ENCODE measurements around the gene DYNC2I2. TPM values are rescaled to one million over a fixed set of nuclear protein-coding genes. Genes with fewer than 3 reads are reported as not detected.
"Not testable (repeated sequence)": the region's sequence is repeated elsewhere in the genome, so short reads cannot be mapped to it uniquely, and the experiment has no call there.

DYNC2I2 gene
- total and polyA plus RNA-seq, 4 donors, result 23.0 to 65.3 (median 63.0) TPM

DNA sequence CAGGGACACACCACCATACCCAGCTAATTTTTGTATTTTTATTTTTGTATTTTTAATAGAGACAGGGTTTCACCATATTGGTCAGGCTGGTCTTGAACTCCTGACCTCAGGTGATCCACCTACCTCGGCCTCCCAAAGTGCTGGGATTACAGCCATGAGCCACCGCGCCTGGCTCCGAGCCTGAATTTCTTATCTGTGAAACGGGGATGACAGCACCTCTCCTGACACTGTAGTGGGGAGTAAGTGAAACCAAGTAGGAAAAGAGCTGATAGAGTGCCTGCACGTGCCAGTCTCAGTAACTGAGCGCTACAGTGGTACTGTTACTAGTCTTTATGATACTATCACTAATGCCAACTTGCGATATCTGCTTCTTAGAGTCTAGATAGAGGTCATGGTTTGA lies 71.5 kb downstream of the DYNC2I2 start:
- not testable (repeated sequence) for H3K27ac ChIP-seq (ENCODE audit: low read depth, low read length); H3K9me3 ChIP-seq (ENCODE audit: control insufficient read depth, insufficient read depth, low read length); H3K27me3 ChIP-seq (ENCODE audit: control insufficient read depth, insufficient read depth, low read length); DNase-seq (ENCODE audit: low read depth in 4 of 6, low spot score in 6 of 6); H3K4me3 ChIP-seq (ENCODE audit: low read depth, low read length); H3K4me1 ChIP-seq (ENCODE audit: control insufficient read depth, insufficient read depth, low read length)
- 94% methylated on average over 4 of the region's 8 CpGs for WGBS (ENCODE audit: insufficient coverage)
- H3K36me3 ChIP-seq (ENCODE audit: control insufficient read depth, insufficient read depth, low read length), result peaks cover 90% of the 10 kb centered on the region

Other genes with a start within 250 kb of the DYNC2I2 start
- gene CERCAM, start 236.0 kb downstream of the DYNC2I2 start, total RNA-seq, result 10 to 100 TPM; 27.5 to 32.5 TPM
- gene CERCAM, start 236.0 kb downstream of the DYNC2I2 start, polyA plus RNA-seq (ENCODE audit: insufficient read length in 2 of 2), result 10 to 100 TPM; 48.6 to 74.1 TPM
- gene ODF2, start 200.8 kb downstream of the DYNC2I2 start, total RNA-seq, result 10 to 100 TPM; 21.2 to 56.3 TPM
- gene ODF2, start 200.8 kb downstream of the DYNC2I2 start, polyA plus RNA-seq (ENCODE audit: insufficient read length in 2 of 2), result 10 to 100 TPM; 44.1 to 67.8 TPM
- gene GLE1, start 152.1 kb downstream of the DYNC2I2 start, total RNA-seq, result 10 to 100 TPM; 14.8 to 27.8 TPM
- 10 to 100 TPM; 20.8 to 21.1 TPM for gene GLE1, start 152.1 kb downstream of the DYNC2I2 start, polyA plus RNA-seq (ENCODE audit: insufficient read length in 2 of 2)
- gene SPTAN1, start 104.3 kb downstream of the DYNC2I2 start, total RNA-seq, result 100 to 1,000 TPM; 523 to 740 TPM
- 1,000 to 10,000 TPM; 1,013 to 1,193 TPM for gene SPTAN1, start 104.3 kb downstream of the DYNC2I2 start, polyA plus RNA-seq (ENCODE audit: insufficient read length in 2 of 2)
- 100 to 1,000 TPM; 445 to 512 TPM for gene SET, start 32.4 kb upstream of the DYNC2I2 start, total RNA-seq
- 100 to 1,000 TPM; 398 to 461 TPM for gene SET, start 32.4 kb upstream of the DYNC2I2 start, polyA plus RNA-seq (ENCODE audit: insufficient read length in 2 of 2)
- gene PKN3, start 45.7 kb upstream of the DYNC2I2 start, total RNA-seq, result 1 to 10 TPM; 1.1 to 5.5 TPM
- gene PKN3, start 45.7 kb upstream of the DYNC2I2 start, polyA plus RNA-seq (ENCODE audit: insufficient read length in 2 of 2), result 1 to 10 TPM; 5.5 to 5.9 TPM
- 10 to 100 TPM in 1 of 2 donors, 1 to 10 TPM in 1; 3.5 to 12.6 TPM for gene ZDHHC12, start 67.3 kb upstream of the DYNC2I2 start, total RNA-seq
- gene ZDHHC12, start 67.3 kb upstream of the DYNC2I2 start, polyA plus RNA-seq (ENCODE audit: insufficient read length in 2 of 2), result 10 to 100 TPM; 11.2 to 15.0 TPM
- gene ZER1, start 115.1 kb upstream of the DYNC2I2 start, total RNA-seq, result 10 to 100 TPM; 23.1 to 34.1 TPM
- gene ZER1, start 115.1 kb upstream of the DYNC2I2 start, polyA plus RNA-seq (ENCODE audit: insufficient read length in 2 of 2), result 10 to 100 TPM; 51.5 to 55.3 TPM
- gene TBC1D13, start 130.4 kb upstream of the DYNC2I2 start, total RNA-seq, result 10 to 100 TPM; 11.4 to 13.9 TPM
- 10 to 100 TPM; 31.4 to 36.0 TPM for gene TBC1D13, start 130.4 kb upstream of the DYNC2I2 start, polyA plus RNA-seq (ENCODE audit: insufficient read length in 2 of 2)
- 10 to 100 TPM; 14.2 to 28.2 TPM for gene ENDOG, start 161.7 kb upstream of the DYNC2I2 start, total RNA-seq
- gene ENDOG, start 161.7 kb upstream of the DYNC2I2 start, polyA plus RNA-seq (ENCODE audit: insufficient read length in 2 of 2), result 10 to 100 TPM; 35.5 to 36.9 TPM
- gene SPOUT1, start 172.9 kb upstream of the DYNC2I2 start, total RNA-seq, result 10 to 100 TPM; 12.2 to 27.7 TPM
- gene SPOUT1, start 172.9 kb upstream of the DYNC2I2 start, polyA plus RNA-seq (ENCODE audit: insufficient read length in 2 of 2), result 10 to 100 TPM; 51.1 to 57.7 TPM
- 10 to 100 TPM in 1 of 2 donors, 1 to 10 TPM in 1; 8.9 to 12.1 TPM for gene KYAT1, start 225.1 kb upstream of the DYNC2I2 start, total RNA-seq
- 10 to 100 TPM; 14.5 to 20.5 TPM for gene KYAT1, start 225.1 kb upstream of the DYNC2I2 start, polyA plus RNA-seq (ENCODE audit: insufficient read length in 2 of 2)
- gene LRRC8A, start 225.3 kb upstream of the DYNC2I2 start, total RNA-seq, result 10 to 100 TPM; 28.5 to 31.8 TPM
- gene LRRC8A, start 225.3 kb upstream of the DYNC2I2 start, polyA plus RNA-seq (ENCODE audit: insufficient read length in 2 of 2), result 10 to 100 TPM; 53.9 to 57.4 TPM

Measured in spinal cord (tissue), 10 donors.